ENCODE measurements around the gene ARHGAP42.

The ARHGAP42 gene

GRCh38 chr11:100800202-100800601, 113.1 kb downstream of the ARHGAP42 start:
- no peak for DNase-seq (ENCODE audit: low read depth in 2 of 2)

GRCh38 chr11:100801225-100801999, 114.3 kb downstream of the ARHGAP42 start:
- no peak for DNase-seq (ENCODE audit: low read depth in 2 of 2)

GRCh38 chr11:100805506-100806199, 118.6 kb downstream of the ARHGAP42 start:
- DNase-seq (ENCODE audit: low read depth in 2 of 2): no peak

GRCh38 chr11:100806296-100806695, 119.2 kb downstream of the ARHGAP42 start:
- DNase-seq (ENCODE audit: low read depth in 2 of 2): no peak

- no peak for DNase-seq (ENCODE audit: low read depth in 2 of 2)
These were observed 121.9 kb downstream of the ARHGAP42 start for GRCh38 chr11:100808904-100809491.

- DNase-seq (ENCODE audit: low read depth in 2 of 2): no peak
These were observed 123.1 kb downstream of the ARHGAP42 start for GRCh38 chr11:100810146-100810545.

- no peak for DNase-seq (ENCODE audit: low read depth in 2 of 2)
These were observed 123.6 kb downstream of the ARHGAP42 start for GRCh38 chr11:100810666-100811065.

GRCh38 chr11:100812517-100812916, 125.4 kb downstream of the ARHGAP42 start:
- no peak for DNase-seq (ENCODE audit: low read depth in 2 of 2)

- DNase-seq (ENCODE audit: low read depth in 2 of 2): no peak
These were observed 128.8 kb downstream of the ARHGAP42 start for GRCh38 chr11:100815787-100816330.

GRCh38 chr11:100816823-100817222, 129.7 kb downstream of the ARHGAP42 start:
- DNase-seq (ENCODE audit: low read depth in 2 of 2): no peak

GRCh38 chr11:100817620-100818019, 130.5 kb downstream of the ARHGAP42 start:
- DNase-seq (ENCODE audit: low read depth in 2 of 2): no peak

GRCh38 chr11:100820621-100821020, 133.5 kb downstream of the ARHGAP42 start:
- no peak for DNase-seq (ENCODE audit: low read depth in 2 of 2)

GRCh38 chr11:100821198-100821597, 134.1 kb downstream of the ARHGAP42 start:
- no peak for DNase-seq (ENCODE audit: low read depth in 2 of 2)

GRCh38 chr11:100823360-100823759, 136.3 kb downstream of the ARHGAP42 start:
- DNase-seq (ENCODE audit: low read depth in 2 of 2): no peak

- DNase-seq (ENCODE audit: low read depth in 2 of 2): no peak
These were observed 137.1 kb downstream of the ARHGAP42 start for GRCh38 chr11:100824041-100824809.

- no peak for DNase-seq (ENCODE audit: low read depth in 2 of 2)
These were observed 138.5 kb downstream of the ARHGAP42 start for GRCh38 chr11:100825626-100826025.

GRCh38 chr11:100827934-100828661, 141.0 kb downstream of the ARHGAP42 start:
- no peak for DNase-seq (ENCODE audit: low read depth in 2 of 2)

- DNase-seq (ENCODE audit: low read depth in 2 of 2): no peak
These were observed 143.2 kb downstream of the ARHGAP42 start for GRCh38 chr11:100830274-100830673.

- DNase-seq (ENCODE audit: low read depth in 2 of 2): no peak
These were observed 144.1 kb downstream of the ARHGAP42 start for GRCh38 chr11:100830978-100831732.

- no peak for DNase-seq (ENCODE audit: low read depth in 2 of 2)
These were observed 144.9 kb downstream of the ARHGAP42 start for GRCh38 chr11:100831929-100832494.
